ENCODE measurements around the gene STXBP5.

GRCh38 chr6:147227770-147228320 is 23.6 kb downstream of the STXBP5 start:
- TF ChIP-seq CTCF (conservative IDR thresholded peaks at IDR 0.05) (no peak), ZFX (IDR thresholded peaks at IDR 0.05) (no peak)
